BJ (cell line): ENCODE results near the gene TBL1X. TPM values are rescaled to one million over a fixed set of nuclear protein-coding genes. Genes with fewer than 3 reads are reported as not detected.

ENCODE experiments used
- CTCF ChIA-PET: fragments of 350-600 bp; formaldehyde crosslinking; extraction: SDS; loops from one replicate; lab custom pipeline; 2021; ENCODE audit warnings: antibody characterized with exemption, inconsistent platforms; lab: Yijun Ruan, JAX
- POLR2A ChIA-PET: fragments of 300-600 bp; sonication (Branson Sonifier 250); formaldehyde crosslinking; extraction: SDS; loops from one replicate; lab custom pipeline; 2021; ENCODE audit warnings: antibody characterized with exemption; lab: Charles Lee
- DNase-seq: peaks from one replicate; pipeline ENCODE4 v3.0.0-alpha.2; 2011; ENCODE audit warnings: low read depth
- H3K27me3 ChIP-seq: 2 replicates; pipeline ENCODE4 v1.6.0; 2011; ENCODE audit warnings: low read length; ENCODE audit not compliant: control insufficient read depth, insufficient read depth
- H3K36me3 ChIP-seq: 2 replicates; pipeline ENCODE4 v1.5.1; 2011; ENCODE audit warnings: low read length; ENCODE audit not compliant: control insufficient read depth, insufficient read depth
- H3K4me3 ChIP-seq: 2 replicates; pipeline ENCODE4 v1.5.1; 2011; ENCODE audit warnings: low read depth, mild to moderate bottlenecking, control low read depth, low read length
- polyA plus RNA-seq: library from polyadenylated mRNA; depleted of rRNA; stranded (reverse); fragments of >200 nt; gene quantifications from 2 replicates; pipeline ENCODE4 v1.2.3, GENCODE V29; 2011
- TF ChIP-seq, protein P1 (sequence below): IDR thresholded peaks from 2 replicates; pipeline ENCODE4 v1.5.1; 2011; ENCODE audit warnings: low read depth, mild to moderate bottlenecking, control low read depth, inconsistent platforms, low read length, moderate library complexity; ENCODE audit not compliant: insufficient read depth

Gene TBL1X
- polyA plus RNA-seq, 1 experiment = 13.2 TPM

DNA sequence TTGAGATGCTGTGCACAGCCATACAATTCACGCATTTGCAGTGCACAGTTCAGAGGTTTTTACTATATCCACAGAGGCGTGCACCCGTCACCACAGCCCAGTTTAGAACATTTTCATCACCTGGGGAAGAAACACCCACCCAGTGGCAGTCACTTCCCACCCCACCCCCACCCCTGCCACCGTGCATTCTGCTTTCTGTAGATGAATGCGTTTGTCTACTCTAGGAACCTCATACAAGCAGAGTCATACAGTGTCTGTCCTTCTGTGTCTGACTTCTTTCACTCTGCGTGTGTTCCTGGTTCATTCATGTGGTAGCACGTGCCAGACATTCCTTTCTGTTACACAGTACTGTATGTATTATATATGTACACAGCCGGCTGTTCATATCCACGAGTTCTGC, 122.8 kb downstream of the TBL1X start:
- ChIA-PET CTCF (no interaction called here), POLR2A (no interaction called here)
- Histone ChIP-seq H3K36me3 (no peaks in the 10 kb centered on the region; the same call in 1 of the 2 replicates), H3K4me3 (no peak overlapping the region), H3K27me3 (no peaks in the 10 kb centered on the region)
- no peak for DNase-seq
- TF ChIP-seq, protein P1, sequence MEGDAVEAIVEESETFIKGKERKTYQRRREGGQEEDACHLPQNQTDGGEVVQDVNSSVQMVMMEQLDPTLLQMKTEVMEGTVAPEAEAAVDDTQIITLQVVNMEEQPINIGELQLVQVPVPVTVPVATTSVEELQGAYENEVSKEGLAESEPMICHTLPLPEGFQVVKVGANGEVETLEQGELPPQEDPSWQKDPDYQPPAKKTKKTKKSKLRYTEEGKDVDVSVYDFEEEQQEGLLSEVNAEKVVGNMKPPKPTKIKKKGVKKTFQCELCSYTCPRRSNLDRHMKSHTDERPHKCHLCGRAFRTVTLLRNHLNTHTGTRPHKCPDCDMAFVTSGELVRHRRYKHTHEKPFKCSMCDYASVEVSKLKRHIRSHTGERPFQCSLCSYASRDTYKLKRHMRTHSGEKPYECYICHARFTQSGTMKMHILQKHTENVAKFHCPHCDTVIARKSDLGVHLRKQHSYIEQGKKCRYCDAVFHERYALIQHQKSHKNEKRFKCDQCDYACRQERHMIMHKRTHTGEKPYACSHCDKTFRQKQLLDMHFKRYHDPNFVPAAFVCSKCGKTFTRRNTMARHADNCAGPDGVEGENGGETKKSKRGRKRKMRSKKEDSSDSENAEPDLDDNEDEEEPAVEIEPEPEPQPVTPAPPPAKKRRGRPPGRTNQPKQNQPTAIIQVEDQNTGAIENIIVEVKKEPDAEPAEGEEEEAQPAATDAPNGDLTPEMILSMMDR = no peak

DNA sequence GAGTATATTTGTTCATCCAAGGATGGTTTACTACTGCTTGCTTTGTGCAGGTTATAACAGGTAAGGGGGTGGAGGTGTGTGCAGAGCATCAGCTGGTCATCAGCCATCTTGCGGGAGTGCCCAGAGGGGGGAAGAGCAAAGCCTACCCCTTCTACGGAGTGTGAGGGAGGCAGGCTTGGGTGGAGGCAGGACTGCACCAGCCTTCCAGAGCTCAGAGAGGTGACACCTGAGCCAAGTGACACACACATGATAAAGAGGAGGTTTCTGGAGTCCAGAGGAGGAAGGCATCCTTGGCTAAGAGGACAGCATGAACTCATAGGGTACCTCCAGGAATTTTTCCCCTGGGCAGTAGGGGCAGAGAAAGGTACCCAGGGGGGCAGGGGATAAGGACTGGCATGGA, 126.6 kb downstream of the TBL1X start:
- TF ChIP-seq, protein P1 = no peak
- no peak for DNase-seq
- no peaks in the 10 kb centered on the region for H3K27me3 ChIP-seq
- CTCF ChIA-PET = no interaction called here
- H3K4me3 ChIP-seq = no peak overlapping the region
- POLR2A ChIA-PET = no interaction called here
- no peaks in the 10 kb centered on the region; the same call in 1 of the 2 replicates for H3K36me3 ChIP-seq

DNA sequence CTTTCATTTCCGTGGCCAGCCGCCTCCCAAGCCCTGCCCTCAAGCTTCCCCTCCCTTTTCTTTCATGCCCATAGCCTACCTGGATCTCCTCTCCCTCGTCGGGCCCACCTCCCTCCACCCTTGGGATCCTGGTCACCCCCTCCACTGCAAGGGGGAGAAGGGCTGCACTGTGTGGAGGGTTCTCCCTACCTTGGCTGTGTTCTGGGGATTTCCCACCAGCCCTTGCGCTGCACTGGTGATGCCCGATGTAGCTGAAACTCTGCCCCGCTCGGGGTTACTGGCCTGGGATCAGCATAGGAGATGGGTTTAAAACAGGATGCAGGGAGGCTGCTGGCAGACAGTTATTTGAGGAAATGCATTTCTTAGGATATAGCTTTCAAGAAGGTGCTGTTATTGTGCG, 128.9 kb downstream of the TBL1X start:
- H3K4me3 ChIP-seq = no peak overlapping the region
- TF ChIP-seq, protein P1 = no peak
- DNase-seq = no peak
- ChIA-PET POLR2A (no interaction called here), CTCF (no interaction called here)
- no peaks in the 10 kb centered on the region for H3K27me3 ChIP-seq
- H3K36me3 ChIP-seq = no peaks in the 10 kb centered on the region; the same call in 1 of the 2 replicates

DNA sequence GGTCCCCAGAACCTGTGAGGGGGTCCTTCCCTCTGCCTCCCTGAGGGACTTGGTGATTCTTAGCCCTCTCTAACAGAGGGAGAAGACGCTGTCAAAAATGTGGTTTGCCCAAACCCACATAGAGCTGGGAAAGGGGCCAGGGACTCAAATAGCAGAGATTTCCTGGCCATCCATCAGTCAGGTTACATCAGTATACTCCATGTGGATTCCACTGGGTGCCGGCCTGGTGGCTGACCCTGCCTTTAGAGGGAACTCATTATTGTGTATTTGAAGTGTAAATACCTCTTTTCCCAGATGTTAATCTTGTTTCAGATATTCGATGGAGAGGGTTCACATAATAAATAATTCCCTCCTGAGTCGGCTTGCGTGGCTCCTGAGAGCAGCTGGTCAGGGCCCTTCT, 130.3 kb downstream of the TBL1X start:
- no peak for DNase-seq
- POLR2A ChIA-PET = no interaction called here
- Histone ChIP-seq H3K4me3 (no peak overlapping the region), H3K27me3 (no peaks in the 10 kb centered on the region), H3K36me3 (no peaks in the 10 kb centered on the region)
- CTCF ChIA-PET = interaction anchor here (1.6 kb wide), 1 partner anchor 16 kb away, joined by 4 read pairs; no protein-coding TSS in a partner anchor
- TF ChIP-seq, protein P1 = no peak

DNA sequence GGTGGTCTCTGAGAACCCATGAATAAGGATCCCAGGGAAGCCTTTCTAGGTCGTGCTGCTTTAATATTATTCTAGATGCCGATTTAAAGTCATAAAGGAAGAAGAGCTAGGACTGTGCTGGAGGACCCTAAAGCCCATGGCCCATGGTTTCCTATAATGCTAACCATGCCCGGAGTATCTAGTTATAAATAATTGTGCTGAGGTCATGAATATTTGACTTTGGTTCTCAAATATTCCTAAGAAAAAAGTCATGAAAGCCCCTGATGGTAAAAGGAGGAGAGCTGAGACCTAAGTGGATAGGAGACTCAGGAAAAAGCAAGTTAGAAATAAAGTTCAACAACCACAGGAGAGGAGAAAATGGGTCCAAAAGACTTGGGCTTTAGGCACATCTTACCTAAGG, 132.0 kb downstream of the TBL1X start:
- no peak for DNase-seq
- no peaks in the 10 kb centered on the region for H3K36me3 ChIP-seq
- TF ChIP-seq, protein P1 = no peak
- no peak overlapping the region for H3K4me3 ChIP-seq
- CTCF ChIA-PET = interaction anchor here (1.6 kb wide), 1 partner anchor 14 kb away, joined by 4 read pairs; no protein-coding TSS in a partner anchor
- POLR2A ChIA-PET = no interaction called here
- no peaks in the 10 kb centered on the region for H3K27me3 ChIP-seq
